Measurements from ENCODE around the gene ZNF75A.

DNA sequence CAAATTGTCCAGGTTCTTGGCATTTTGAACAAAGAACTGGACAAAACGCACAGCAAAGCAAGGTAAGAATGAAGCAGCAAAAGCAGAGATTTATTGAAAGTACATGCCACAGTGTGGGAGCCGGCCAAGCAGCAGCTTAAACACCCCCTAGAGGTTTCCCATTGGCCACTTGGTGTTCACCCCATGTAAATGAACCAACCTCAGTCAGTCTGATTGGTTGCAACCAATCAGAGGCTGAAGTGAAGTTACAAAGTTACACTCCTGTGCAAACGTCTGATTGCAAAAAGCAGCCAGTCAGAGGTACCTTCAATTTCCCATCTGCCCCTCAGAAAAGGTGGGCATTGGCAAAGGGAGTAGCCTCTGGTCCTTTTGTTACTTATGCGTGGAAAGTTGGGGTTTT lies 30.8 kb upstream of the ZNF75A start:
- TF ChIP-seq ZNF274 (IDR thresholded peaks at IDR 0.05; ENCODE audit: low read depth, low read length) (no peak), SUZ12 (IDR thresholded peaks at IDR 0.05; ENCODE audit: extremely low read depth, insufficient read depth, insufficient read length) (no peak), YY1 (IDR thresholded peaks at IDR 0.05; ENCODE audit: insufficient read depth, insufficient read length) (no peak)

All from NT2/D1 (cell line).